Measurements from ENCODE around the gene NADSYN1.

NADSYN1 gene

DNA sequence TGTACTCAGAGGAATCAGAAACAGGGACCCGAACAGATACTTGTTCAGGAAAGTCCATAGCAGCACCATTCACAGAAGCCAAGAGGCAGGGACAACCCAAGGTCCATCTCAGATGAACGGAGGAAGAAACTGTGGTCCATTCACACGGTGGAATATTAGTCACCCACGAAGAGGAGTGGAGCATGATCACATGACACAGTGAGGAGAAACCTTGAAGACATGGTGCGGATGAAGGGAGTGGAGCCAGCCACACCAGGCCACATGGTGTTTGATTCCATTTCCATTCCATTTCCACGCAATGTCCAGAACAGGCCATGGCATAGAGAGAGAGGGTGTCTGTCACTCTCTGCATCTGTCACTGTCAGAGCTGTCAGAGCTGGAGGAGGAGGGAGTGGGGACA lies 30.7 kb downstream of the NADSYN1 start:
- TF ChIP-seq, protein P1, sequence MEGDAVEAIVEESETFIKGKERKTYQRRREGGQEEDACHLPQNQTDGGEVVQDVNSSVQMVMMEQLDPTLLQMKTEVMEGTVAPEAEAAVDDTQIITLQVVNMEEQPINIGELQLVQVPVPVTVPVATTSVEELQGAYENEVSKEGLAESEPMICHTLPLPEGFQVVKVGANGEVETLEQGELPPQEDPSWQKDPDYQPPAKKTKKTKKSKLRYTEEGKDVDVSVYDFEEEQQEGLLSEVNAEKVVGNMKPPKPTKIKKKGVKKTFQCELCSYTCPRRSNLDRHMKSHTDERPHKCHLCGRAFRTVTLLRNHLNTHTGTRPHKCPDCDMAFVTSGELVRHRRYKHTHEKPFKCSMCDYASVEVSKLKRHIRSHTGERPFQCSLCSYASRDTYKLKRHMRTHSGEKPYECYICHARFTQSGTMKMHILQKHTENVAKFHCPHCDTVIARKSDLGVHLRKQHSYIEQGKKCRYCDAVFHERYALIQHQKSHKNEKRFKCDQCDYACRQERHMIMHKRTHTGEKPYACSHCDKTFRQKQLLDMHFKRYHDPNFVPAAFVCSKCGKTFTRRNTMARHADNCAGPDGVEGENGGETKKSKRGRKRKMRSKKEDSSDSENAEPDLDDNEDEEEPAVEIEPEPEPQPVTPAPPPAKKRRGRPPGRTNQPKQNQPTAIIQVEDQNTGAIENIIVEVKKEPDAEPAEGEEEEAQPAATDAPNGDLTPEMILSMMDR (IDR thresholded peaks at IDR 0.05; ENCODE audit: low read length, missing control alignments) = no peak
- H3K4me3 ChIP-seq (replicated peaks; ENCODE audit: low read depth, low read length) = no peak overlapping the region
- no peak for DNase-seq (ENCODE audit: low read depth)

DNA sequence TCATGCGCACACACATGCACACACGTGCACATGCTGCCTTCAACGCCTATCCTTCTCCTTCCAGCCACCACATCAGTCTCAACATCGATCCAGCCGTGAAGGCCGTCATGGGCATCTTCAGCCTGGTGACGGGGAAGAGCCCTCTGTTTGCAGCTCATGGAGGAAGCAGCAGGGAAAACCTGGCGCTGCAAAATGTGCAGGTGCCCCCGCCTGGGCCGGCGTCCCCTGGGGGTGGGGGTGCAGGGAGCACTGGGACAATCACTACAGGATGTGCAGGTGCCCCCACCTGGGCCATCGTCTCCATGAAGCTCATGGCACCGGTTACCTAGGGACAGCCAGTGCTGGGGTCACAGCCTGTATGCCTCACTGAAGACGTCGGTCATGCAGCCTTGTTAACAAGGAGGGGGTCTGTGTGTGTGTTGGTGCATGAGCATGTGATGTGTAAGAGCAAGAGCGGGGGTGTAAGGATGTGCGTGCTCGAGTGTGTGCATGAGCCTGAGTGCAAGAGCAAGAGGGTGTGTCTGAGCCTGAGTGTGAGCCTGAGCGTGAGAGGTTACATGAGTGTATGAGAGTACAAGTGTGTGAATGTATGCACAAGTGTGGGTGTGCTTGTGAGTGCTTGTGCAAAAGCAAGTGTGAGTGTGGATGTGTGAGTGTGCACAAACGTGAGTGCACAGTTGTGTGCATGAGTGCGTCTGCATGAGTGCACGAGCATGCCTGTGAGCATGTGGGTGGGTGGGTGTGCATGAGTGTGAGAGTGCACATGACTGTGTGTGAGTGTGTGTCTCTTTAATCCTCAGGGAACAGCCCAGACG lies 31.5 kb downstream of the NADSYN1 start:
- TF ChIP-seq, protein P1 (IDR thresholded peaks at IDR 0.05; ENCODE audit: low read length, missing control alignments) = no peak
- no peak overlapping the region for H3K4me3 ChIP-seq (replicated peaks; ENCODE audit: low read depth, low read length)
- DNase-seq (ENCODE audit: low read depth) = no peak

DNA sequence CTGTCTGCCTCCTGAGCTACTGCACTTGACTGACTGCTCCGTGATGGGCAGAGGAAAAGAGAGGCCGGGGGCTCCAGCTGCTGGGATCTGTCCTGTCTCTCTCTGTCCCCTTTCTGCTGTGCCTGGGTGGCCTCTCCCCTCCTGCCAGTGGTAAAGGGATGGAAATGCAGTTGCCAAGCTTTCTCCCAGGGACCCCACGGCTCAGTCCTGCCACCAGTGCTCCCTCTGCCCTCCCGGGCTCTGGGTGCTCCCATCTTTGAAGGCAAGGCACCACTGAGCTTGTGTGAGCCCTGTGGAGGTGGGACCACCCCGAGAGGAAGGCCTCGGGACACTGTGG lies 32.0 kb downstream of the NADSYN1 start:
- H3K4me3 ChIP-seq (replicated peaks; ENCODE audit: low read depth, low read length) = no peak overlapping the region
- DNase-seq (ENCODE audit: low read depth) = no peak
- TF ChIP-seq, protein P1 (IDR thresholded peaks at IDR 0.05; ENCODE audit: low read length, missing control alignments) = no peak

DNA sequence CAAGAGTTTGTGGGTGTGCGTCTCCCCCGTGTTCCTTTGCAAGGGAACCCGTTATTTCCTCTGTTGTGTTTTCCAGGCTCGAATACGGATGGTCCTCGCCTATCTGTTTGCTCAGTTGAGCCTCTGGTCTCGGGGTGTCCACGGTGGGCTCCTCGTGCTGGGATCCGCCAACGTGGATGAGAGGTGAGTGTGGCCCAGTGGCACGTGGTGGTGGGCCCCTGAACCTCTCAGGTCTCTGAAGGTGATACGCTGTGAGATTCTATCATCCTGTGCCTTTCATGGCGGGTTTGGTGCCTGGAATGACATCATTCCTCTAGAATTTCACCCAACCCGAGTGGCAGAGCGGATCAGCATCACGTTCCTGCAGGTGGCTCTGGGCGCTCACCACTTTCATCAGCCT lies 32.5 kb downstream of the NADSYN1 start:
- no peak for DNase-seq (ENCODE audit: low read depth)
- TF ChIP-seq, protein P1 (IDR thresholded peaks at IDR 0.05; ENCODE audit: low read length, missing control alignments) = no peak
- no peak overlapping the region for H3K4me3 ChIP-seq (replicated peaks; ENCODE audit: low read depth, low read length)

DNA sequence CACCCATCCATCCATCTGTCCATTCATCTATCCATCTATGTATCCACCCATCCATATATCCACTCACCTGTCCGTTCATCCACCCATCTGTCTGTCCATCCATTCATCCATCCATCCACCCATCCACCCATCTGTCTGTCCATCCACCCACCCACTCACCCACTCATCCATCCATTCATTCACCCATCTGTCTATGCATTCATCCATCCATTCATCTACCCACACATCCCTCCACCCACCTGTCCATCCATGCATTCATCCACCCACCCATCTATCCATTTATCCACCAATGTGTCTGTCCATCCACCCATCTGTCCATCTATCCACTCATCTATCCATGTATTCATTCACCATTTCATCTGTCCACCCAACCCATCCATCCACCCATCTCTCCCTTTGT lies 33.3 kb downstream of the NADSYN1 start:
- TF ChIP-seq, protein P1 (IDR thresholded peaks at IDR 0.05; ENCODE audit: low read length, missing control alignments) = no peak
- H3K4me3 ChIP-seq (replicated peaks; ENCODE audit: low read depth, low read length) = no peak overlapping the region
- no peak for DNase-seq (ENCODE audit: low read depth)

DNA sequence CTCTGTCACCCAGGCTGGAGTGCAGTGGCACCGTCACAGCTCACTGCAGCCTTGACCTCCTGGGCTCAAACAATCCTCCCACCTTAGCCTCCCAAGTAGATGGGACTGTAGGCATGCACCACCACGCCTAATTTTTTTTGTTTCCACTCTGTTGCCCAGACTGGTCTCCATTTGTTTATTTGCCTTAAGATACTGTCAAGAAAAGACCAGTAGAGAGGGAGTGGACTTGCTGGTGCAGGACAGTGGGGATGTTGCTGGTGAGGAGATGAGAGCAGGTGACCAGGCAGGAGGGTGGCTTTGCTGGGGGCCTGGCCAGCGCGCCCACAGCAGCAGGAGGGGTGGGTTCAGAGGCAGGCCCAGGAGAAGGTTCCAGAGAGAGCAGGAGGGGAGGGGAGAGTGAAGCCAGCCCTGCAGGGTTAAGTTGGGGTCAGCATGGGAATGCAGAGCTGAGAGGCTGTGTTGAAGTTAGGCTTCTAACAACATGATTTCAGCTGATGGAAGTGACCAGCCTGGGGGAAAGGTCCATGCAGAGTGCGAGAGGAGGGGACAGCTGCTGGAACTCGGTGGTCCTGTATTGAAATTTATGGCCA lies 35.8 kb downstream of the NADSYN1 start:
- TF ChIP-seq, protein P1 (IDR thresholded peaks at IDR 0.05; ENCODE audit: low read length, missing control alignments) = no peak

More for the DNA sequence above, 35.8 kb downstream of the NADSYN1 start:
- no peak for DNase-seq (ENCODE audit: low read depth)
- H3K4me3 ChIP-seq (replicated peaks; ENCODE audit: low read depth, low read length) = no peak overlapping the region

Measured in fibroblast of pulmonary artery (primary cell).